ENCODE measurements around the gene CHP1. TPM values are rescaled to one million over a fixed set of nuclear protein-coding genes. Genes with fewer than 3 reads are reported as not detected.

Gene CHP1
- total RNA-seq, 1 experiment from 2014 or later, result 97.7 TPM

GRCh38 chr15:41219381-41219780, 11.7 kb upstream of the CHP1 start:
- no peak overlapping the region for H3K4me2 ChIP-seq (ENCODE audit: insufficient read depth, insufficient read length, low read length)
- no peak overlapping the region for H4K8ac ChIP-seq (replicated peaks; ENCODE audit: insufficient read length, low read depth, low read length)
- no peak overlapping the region for H3K56ac ChIP-seq (ENCODE audit: insufficient read length, low read depth, low read length)
- H2AK5ac ChIP-seq (ENCODE audit: insufficient read length, low read length), result no peak overlapping the region
- DNase-seq, result no peak
- H4K20me1 ChIP-seq (ENCODE audit: control insufficient read depth, insufficient read depth, insufficient read length), result no peaks in the 10 kb centered on the region
- no peaks in the 10 kb centered on the region for H3K9me3 ChIP-seq (ENCODE audit: control insufficient read depth, low read depth, low read length)
- H2BK120ac ChIP-seq (ENCODE audit: low read depth, low read length, poor library complexity, severe bottlenecking), result no peak overlapping the region
- H2BK15ac ChIP-seq (ENCODE audit: low read depth, low read length), result no peak overlapping the region
- no peaks in the 10 kb centered on the region for H3K23me2 ChIP-seq (ENCODE audit: insufficient read length, low read depth, low read length, poor library complexity, severe bottlenecking)
- Mint-ChIP-seq H3K4me3 (no peak overlapping the region), H3K27me3 (ENCODE audit: low read depth) (no peaks in the 10 kb centered on the region; the same call in 1 of the 2 replicates), H3K9me3 (peaks cover 0 to 3% of the 10 kb centered on the region in 2 experiments; a peak in 2 of 5 replicates), H3K36me3 (ENCODE audit: insufficient read depth in 1 of 3, low read depth in 3 of 3) (no peaks in the 10 kb centered on the region), H3K27ac (peak overlapping the region in 1 of 3 experiments; percentile 81; a peak in 3 of 7 replicates), H3K4me1 (peaks cover 16 to 17% of the 10 kb centered on the region in 2 experiments)
- no peak overlapping the region for H2BK12ac ChIP-seq (ENCODE audit: insufficient read length, low read depth, low read length)
- no CpG with 5 or more reads among the region's 3 CpGs for WGBS (ENCODE audit: extremely low coverage, insufficient read length, low lambda C conversion rate)
- H3K79me2 ChIP-seq (ENCODE audit: insufficient read depth, low read length), result no peaks in the 10 kb centered on the region
- H3K4me1 ChIP-seq (ENCODE audit: insufficient read depth, low read length), result no peaks in the 10 kb centered on the region; the same call in 1 of the 2 replicates
- H3K18ac ChIP-seq (ENCODE audit: insufficient read length, low read depth, low read length), result no peak overlapping the region
- no peak overlapping the region for H3K27ac ChIP-seq (ENCODE audit: insufficient read length, low read depth, low read length)
- H2BK5ac ChIP-seq (ENCODE audit: insufficient read length, low read length), result no peak overlapping the region
- no peaks in the 10 kb centered on the region for H3K79me1 ChIP-seq (ENCODE audit: insufficient read depth, low read depth, low read length, poor library complexity, severe bottlenecking)
- no peaks in the 10 kb centered on the region for H3K27me3 ChIP-seq (ENCODE audit: insufficient read depth, low read length)
- no peak overlapping the region for H3T11ph ChIP-seq (ENCODE audit: low read length)
- H3K14ac ChIP-seq (ENCODE audit: insufficient read depth, low read length), result no peak overlapping the region
- no peak overlapping the region for H3K9ac ChIP-seq (ENCODE audit: extremely low read depth, insufficient read length, low read length)
- TF ChIP-seq CTCF (conservative IDR thresholded peaks at IDR 0.05), result no peak
- no peak overlapping the region for H3K23ac ChIP-seq (ENCODE audit: insufficient read length, low read depth, low read length)
- no peak overlapping the region for H4K5ac ChIP-seq (ENCODE audit: insufficient read length, low read depth, low read length)
- H2BK20ac ChIP-seq (ENCODE audit: low read depth, low read length, poor library complexity, severe bottlenecking), result no peak overlapping the region
- H2AFZ ChIP-seq (ENCODE audit: low read length), result no peak overlapping the region
- no peak overlapping the region for H4K91ac ChIP-seq (ENCODE audit: insufficient read length, low read depth, low read length)
- no peak overlapping the region for H3K4ac ChIP-seq (ENCODE audit: low read depth, low read length)
